OCI-LY7 (cell line): ENCODE measurements around the gene LAMA4. TPM values are rescaled to one million over a fixed set of nuclear protein-coding genes. Genes with fewer than 3 reads are reported as not detected.

ENCODE experiments used
- BruUV-seq: library from RNA; stranded (reverse); fragments of 400-500 nt; replicated peaks from 2 replicates; lab custom pipeline; 2021; lab: Mats Ljungman, UMichigan
- CTCF ChIA-PET: fragments of 300-600 bp; sonication (Branson Sonifier 250); formaldehyde crosslinking; loops from one replicate; lab custom pipeline; 2022; ENCODE audit warnings: antibody characterized with exemption; ENCODE audit not compliant: unreplicated experiment; lab: Charles Lee
- POLR2A ChIA-PET: fragments of 300-600 bp; sonication (Branson Sonifier 250); formaldehyde crosslinking; loops from one replicate; lab custom pipeline; 2022; ENCODE audit warnings: antibody characterized with exemption; lab: Charles Lee
- DNase-seq: peaks from one replicate; pipeline ENCODE4 v3.0.0-alpha.2; 2015; ENCODE audit warnings: low spot score
- H2AFZ ChIP-seq: fragments of 200-600 bp; sonication (generic), shearing (Covaris generic); 2 replicates; pipeline ENCODE4 v1.6.1; 2014; ENCODE audit warnings: mild to moderate bottlenecking, antibody characterized with exemption, low read length, moderate library complexity
- H3K27ac ChIP-seq: fragments of 200-600 bp; sonication (generic); 2 replicates; pipeline ENCODE4 v1.5.1; 2014; ENCODE audit warnings: mixed run types, low read depth, mild to moderate bottlenecking, moderate library complexity, low read length, inconsistent platforms; ENCODE audit not compliant: poor library complexity, severe bottlenecking
- H3K36me3 ChIP-seq: fragments of 200-600 bp; sonication (generic); 2 replicates; pipeline ENCODE4 v1.6.1; 2014; ENCODE audit warnings: mild to moderate bottlenecking, antibody characterized with exemption, low read length, moderate library complexity, mixed read lengths; ENCODE audit not compliant: insufficient read depth
- H3K4me1 ChIP-seq: fragments of 200-600 bp; sonication (generic); 2 replicates; pipeline ENCODE4 v1.5.1; 2014; ENCODE audit warnings: mild to moderate bottlenecking, low read length; ENCODE audit not compliant: insufficient read depth, poor library complexity, severe bottlenecking
- H3K4me2 ChIP-seq: fragments of 200-600 bp; sonication (generic); 2 replicates; pipeline ENCODE4 v1.6.1; 2014; ENCODE audit warnings: mild to moderate bottlenecking, low read length
- H3K4me3 ChIP-seq: fragments of 200-600 bp; sonication (generic); 2 replicates; pipeline ENCODE4 v1.5.1; 2014; ENCODE audit warnings: mild to moderate bottlenecking, low read depth, low read length; ENCODE audit not compliant: poor library complexity, severe bottlenecking
- H3K79me2 ChIP-seq: fragments of 200-600 bp; sonication (generic); 2 replicates; pipeline ENCODE4 v1.6.1; 2016; ENCODE audit warnings: low read depth, mild to moderate bottlenecking, low read length, moderate library complexity, mixed read lengths; ENCODE audit not compliant: insufficient read depth
- H3K9me2 ChIP-seq: fragments of 200-600 bp; sonication (generic); 2 replicates; pipeline ENCODE4 v1.6.1; 2016; ENCODE audit warnings: mild to moderate bottlenecking, low read length, mixed read lengths; ENCODE audit not compliant: insufficient read depth
- H3K9me3 ChIP-seq: fragments of 200-600 bp; sonication (generic); 2 replicates; pipeline ENCODE4 v1.6.1; 2014; ENCODE audit warnings: mild to moderate bottlenecking, mixed run types, low read length, mixed read lengths
- H4K20me1 ChIP-seq: fragments of 200-600 bp; sonication (generic); 2 replicates; pipeline ENCODE4 v1.6.1; 2014; ENCODE audit warnings: mild to moderate bottlenecking, antibody characterized with exemption, low read length, moderate library complexity, mixed read lengths; ENCODE audit not compliant: insufficient read depth
- CTCF ChIP-seq: fragments of 200-600 bp; sonication (generic); conservative IDR thresholded peaks from 2 replicates; pipeline ENCODE4 v1.5.1; 2014; ENCODE audit warnings: mild to moderate bottlenecking, antibody characterized with exemption, low read length, moderate library complexity, mixed read lengths
- EZH2phosphoT487 ChIP-seq: fragments of 200-600 bp; sonication (generic); IDR thresholded peaks from 2 replicates; pipeline ENCODE4 v1.6.1; 2018; ENCODE audit warnings: low read depth, borderline replicate concordance, mild to moderate bottlenecking, mixed run types, antibody characterized with exemption, low read length, moderate library complexity, mixed read lengths
- intact Hi-C: fragments of 100-400 bp; cut with micrococcal nuclease; formaldehyde crosslinking; loops from one replicate; pipeline ENCODE4 v1.10.0; 2022; ENCODE audit not compliant: unreplicated experiment
- total RNA-seq, 2 experiments: library from RNA; depleted of rRNA in 1 of 2; stranded (reverse); fragments of >200 nt in 1 of 2; shearing (Covaris generic) in 1 of 2; gene quantifications; 2 replicates each; pipeline ENCODE4 v1.2.3, GENCODE V29; 2014 to 2022

Gene LAMA4
- total RNA-seq, 2 experiments from 2014 or later, result not detected

- H2AFZ ChIP-seq, result no peak overlapping the region
Measured at GRCh38 chr6:112193117-112193516, 61.2 kb downstream of the LAMA4 start.

GRCh38 chr6:112191509-112192020, 62.8 kb downstream of the LAMA4 start:
- H3K36me3 ChIP-seq, result no peaks in the 10 kb centered on the region
- no peak overlapping the region for H2AFZ ChIP-seq
- ChIA-PET POLR2A (no interaction called here), CTCF (no interaction called here)
- DNase-seq, result no peak
- no peaks in the 10 kb centered on the region for H4K20me1 ChIP-seq
- H3K4me1 ChIP-seq, result no peaks in the 10 kb centered on the region
- no peak for TF ChIP-seq CTCF
- no peak for TF ChIP-seq EZH2phosphoT487
- intact Hi-C loops, result no loop called here
- no TSS peak for BruUV-seq
- no peak overlapping the region for H3K4me2 ChIP-seq
- H3K27ac ChIP-seq, result no peak overlapping the region
- H3K79me2 ChIP-seq, result no peaks in the 10 kb centered on the region
- H3K4me3 ChIP-seq, result no peak overlapping the region
- no peaks in the 10 kb centered on the region for H3K9me2 ChIP-seq
- H3K9me3 ChIP-seq, result no peaks in the 10 kb centered on the region

More at GRCh38 chr6:112193117-112193516, 61.2 kb downstream of the LAMA4 start:
- Histone ChIP-seq H3K9me3 (no peaks in the 10 kb centered on the region), H3K79me2 (no peaks in the 10 kb centered on the region), H3K4me2 (no peak overlapping the region), H3K27ac (no peak overlapping the region), H4K20me1 (no peaks in the 10 kb centered on the region), H3K4me3 (no peak overlapping the region), H3K9me2 (no peaks in the 10 kb centered on the region), H3K36me3 (no peaks in the 10 kb centered on the region), H3K4me1 (no peaks in the 10 kb centered on the region)
- CTCF ChIA-PET, result no interaction called here
- BruUV-seq, result no TSS peak
- DNase-seq, result no peak
- TF ChIP-seq CTCF, result no peak
- TF ChIP-seq EZH2phosphoT487, result no peak
- intact Hi-C loops, result no loop called here
- POLR2A ChIA-PET, result no interaction called here

GRCh38 chr6:112190164-112190563, 64.2 kb downstream of the LAMA4 start:
- no TSS peak for BruUV-seq
- Histone ChIP-seq H3K27ac (no peak overlapping the region), H3K36me3 (no peaks in the 10 kb centered on the region), H3K4me1 (no peaks in the 10 kb centered on the region), H3K9me3 (no peaks in the 10 kb centered on the region), H4K20me1 (no peaks in the 10 kb centered on the region), H3K4me3 (no peak overlapping the region), H3K79me2 (no peaks in the 10 kb centered on the region), H3K9me2 (no peaks in the 10 kb centered on the region), H3K4me2 (no peak overlapping the region), H2AFZ (no peak overlapping the region)
- no peak for DNase-seq
- TF ChIP-seq CTCF (no peak), EZH2phosphoT487 (no peak)
- intact Hi-C loops, result no loop called here
- CTCF ChIA-PET, result interaction anchor here (0.5 kb wide), 1 partner anchor 1693 kb away, joined by 3 read pairs; no protein-coding TSS in a partner anchor
- POLR2A ChIA-PET, result no interaction called here
